GM04503 (cell line): ENCODE results near the gene ASPA.
A peak's percentile ranks its signal among the peaks of the same experiment; 100 is the strongest.
"Not testable (repeated sequence)": the region's sequence is repeated elsewhere in the genome, so short reads cannot be mapped to it uniquely, and the experiment has no call there.

Experiments used
- DNase-seq: peaks from one replicate; pipeline ENCODE4 v3.0.0-alpha.2; 2012; ENCODE audit warnings: low read depth

Gene ASPA

DNA sequence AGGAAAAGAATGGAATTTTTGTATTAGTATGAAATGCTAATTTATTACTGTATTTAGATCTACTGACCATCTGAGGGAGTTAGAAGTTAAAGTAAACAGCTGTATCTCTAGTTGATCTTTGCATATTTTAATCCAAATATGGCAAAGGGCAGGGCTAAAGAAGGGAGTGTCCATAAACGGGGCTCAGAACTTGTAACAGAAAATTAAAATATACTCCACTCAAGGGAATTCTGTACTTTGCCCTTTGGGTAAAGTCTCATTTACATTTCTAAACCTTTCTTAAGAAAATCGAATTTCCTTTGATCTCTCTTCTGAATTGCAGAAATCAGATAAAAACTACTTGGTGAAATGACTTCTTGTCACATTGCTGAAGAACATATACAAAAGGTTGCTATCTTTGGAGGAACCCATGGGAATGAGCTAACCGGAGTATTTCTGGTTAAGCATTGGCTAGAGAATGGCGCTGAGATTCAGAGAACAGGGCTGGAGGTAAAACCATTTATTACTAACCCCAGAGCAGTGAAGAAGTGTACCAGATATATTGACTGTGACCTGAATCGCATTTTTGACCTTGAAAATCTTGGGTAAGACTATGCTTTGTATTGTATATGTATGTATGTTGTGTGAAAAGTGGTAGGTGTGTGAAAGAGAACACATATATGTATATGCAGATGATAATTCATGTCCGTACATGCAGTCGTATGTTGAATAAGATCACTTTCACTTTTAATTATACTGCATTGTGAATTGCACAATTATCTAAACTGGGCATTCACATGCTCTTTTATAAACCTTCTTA lies at the start of gene ASPA:
Gene ASPA, plus strand, starts transcription at position 186 of the 799 bp plus-strand sequence. Its CDS starts 163 bp downstream, at position 349.
- peak; percentile 8 for DNase-seq

DNA sequence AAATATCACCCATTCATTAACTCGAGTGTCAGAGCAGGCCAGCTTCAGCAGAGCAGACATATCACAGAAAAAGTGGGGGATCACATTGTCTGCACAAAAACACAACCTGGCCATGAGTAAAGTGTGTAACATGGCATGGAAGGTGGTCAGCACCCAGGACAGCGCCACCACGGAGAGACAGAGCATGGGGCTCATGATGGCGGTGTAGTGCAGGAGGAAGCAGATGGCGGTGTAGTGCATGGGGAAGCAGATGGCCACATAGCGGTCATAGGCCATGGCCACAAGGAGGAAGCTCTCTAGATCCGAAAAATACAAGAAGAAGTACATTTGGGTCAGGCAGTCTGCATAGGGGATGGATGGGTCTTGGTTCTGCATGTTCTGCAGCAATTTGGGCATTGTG lies 42.6 kb upstream of the ASPA start:
- DNase-seq, result not testable (repeated sequence)

DNA sequence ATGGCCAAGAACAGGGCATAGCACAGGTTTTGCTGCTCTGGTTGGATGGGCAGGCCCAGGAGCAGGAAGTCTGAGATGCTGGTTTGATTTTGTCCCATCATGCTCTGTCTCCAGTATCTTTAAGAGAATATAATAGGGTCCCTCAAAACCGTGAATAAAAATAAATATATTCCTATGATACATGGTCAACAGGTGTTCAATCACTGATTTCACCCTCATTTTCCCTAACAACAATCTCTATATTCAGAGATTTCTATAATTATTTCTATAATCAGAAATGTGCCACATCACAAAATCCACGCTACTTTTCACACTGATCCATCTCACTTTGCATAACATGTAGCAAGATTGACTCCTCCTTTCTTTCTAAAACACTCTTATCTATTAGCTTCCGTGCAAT lies 42.1 kb upstream of the ASPA start, which contains the start of gene OR1E2:
Gene OR1E2, minus strand, starts transcription at position 101 of the 400 bp plus-strand sequence. Its CDS starts 0 bp downstream, at position 101.
- no peak for DNase-seq

- no peak for DNase-seq
These were observed 37.4 kb upstream of the ASPA start for GRCh38 chr17:3438368-3438767.

- DNase-seq, result no peak
These were observed 35.3 kb upstream of the ASPA start for GRCh38 chr17:3440451-3440850.

DNA sequence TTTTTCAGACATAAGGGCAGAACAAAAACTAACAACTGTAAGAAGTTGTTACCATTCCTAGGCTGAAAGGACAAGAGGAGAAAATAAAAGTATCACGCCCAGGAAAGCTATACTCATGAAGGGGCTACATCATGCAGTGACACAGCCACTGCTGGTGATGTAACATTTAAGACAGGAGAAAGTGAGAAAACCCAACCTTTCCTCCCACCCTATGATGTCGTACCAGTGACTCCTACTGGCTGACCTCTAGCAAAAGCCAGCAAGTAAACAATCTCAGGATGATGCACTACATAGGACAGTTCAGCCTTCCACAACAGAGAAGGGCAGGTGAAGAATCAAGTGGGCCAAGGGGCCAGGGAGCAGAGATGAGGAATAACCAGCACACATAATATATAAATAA lies 28.2 kb upstream of the ASPA start:
- no peak for DNase-seq

DNA sequence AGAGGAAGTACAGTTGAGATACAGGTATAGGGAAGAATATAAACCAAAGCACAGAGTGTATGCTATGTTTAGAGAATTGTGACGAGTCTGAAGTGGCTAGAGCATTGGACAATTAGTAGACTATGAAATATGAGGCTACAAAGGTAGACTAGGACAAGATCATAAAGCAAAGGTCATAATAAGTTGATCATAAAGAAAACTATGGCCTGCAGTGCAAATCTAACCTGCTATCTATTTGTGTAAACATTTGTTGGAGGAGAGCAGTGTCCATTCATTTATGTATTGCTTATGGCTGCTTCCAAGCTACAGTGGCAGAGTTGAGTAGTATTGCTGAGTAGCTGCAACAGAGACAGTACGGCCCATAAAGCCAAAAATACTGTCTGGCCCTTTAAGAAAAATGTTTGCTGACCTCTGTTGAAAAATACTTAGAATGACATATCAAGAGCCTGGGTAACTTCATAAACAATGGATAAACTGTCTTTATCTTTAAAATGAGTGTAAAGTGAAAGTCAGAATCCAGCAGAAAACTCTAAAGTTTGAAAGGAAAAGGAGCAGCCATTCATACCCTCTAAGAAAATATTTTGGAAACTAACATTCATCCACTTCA lies 27.6 kb upstream of the ASPA start:
- DNase-seq, result no peak

DNA sequence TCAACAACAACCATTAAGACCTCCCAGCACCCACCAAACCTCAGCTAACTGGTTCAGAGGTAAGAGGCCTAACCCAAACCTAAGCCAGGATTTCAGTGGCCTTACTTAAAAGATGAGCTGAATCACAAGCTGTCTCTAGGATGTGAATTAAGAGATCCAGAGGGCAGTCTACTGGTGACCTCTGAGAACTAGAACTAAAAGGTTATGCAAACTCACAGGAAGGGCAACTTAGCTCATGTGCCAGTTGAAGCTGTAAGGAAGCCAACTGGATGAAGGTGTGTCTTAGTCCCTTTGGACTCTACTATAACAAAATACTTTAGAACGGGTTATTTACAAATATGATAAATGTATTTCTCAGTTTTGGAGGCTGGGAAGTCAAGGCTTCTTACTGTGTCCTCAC lies 9.4 kb upstream of the ASPA start:
- DNase-seq, result not testable (repeated sequence)

DNA sequence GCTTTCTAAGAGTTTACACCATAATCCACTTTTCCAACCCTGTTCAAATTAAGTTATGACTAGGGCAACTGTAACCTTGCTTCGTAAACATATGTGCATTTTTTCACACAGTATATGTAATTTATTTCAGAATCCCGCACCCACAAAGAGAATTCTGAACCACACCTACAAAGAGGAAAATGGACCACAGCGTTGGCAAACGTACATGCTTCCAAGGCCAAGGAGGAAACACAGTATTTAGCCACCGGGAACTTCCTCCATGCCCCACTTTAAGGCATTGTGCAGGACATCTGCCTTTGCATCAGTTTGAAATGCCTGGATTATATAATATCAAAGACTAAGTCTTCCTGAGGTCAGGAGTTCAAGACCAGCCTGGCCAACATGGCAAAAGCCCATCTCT lies 6.3 kb upstream of the ASPA start:
- no peak for DNase-seq

- no peak for DNase-seq
These were observed 4.2 kb upstream of the ASPA start, which contains the start of gene SPATA22 for GRCh38 chr17:3471599-3471998. Gene SPATA22 (minus strand): TSS chr17:3471819. CDS start chr17:3469325, 2,494 bp downstream.

DNA sequence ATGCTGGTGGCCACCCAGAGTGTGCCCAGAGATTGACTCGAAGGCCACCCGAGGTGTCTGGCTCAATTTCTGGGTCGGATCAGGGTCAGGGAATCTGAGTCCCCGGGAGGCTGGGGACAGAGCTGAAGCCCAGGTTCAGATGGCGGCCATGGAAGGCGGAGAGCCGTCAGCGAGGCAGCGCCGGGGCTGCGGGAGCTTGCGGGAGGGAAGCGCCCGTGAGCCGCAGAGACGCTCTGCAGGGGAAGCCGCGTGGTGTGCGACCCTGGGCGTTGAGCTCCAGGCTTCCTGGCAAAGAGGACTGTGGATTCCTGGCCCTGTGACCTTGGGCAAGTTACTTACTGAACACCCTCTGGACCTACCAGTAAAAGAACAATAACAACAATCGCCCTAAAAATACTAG lies 3.7 kb upstream of the ASPA start:
- DNase-seq, result no peak

DNA sequence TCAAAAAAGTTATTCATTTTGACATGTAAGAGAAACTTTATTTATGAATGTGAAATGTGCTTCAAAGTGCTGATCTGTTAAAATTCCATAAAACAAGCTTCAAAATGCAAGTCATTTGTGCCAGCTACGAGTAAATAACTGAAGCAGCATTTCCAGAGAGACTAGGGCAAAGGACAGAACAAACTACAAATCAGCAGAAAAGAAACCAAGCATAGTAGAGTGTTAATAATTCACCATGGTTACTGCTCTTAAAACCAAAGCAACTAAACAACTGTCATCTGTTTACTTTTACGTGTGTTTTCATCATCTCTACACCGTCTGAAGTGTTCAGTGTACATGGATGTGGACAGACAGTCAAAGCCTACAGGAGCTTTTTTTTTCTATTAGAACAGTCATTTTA lies 1.6 kb upstream of the ASPA start:
- peak; percentile 3 for DNase-seq

DNA sequence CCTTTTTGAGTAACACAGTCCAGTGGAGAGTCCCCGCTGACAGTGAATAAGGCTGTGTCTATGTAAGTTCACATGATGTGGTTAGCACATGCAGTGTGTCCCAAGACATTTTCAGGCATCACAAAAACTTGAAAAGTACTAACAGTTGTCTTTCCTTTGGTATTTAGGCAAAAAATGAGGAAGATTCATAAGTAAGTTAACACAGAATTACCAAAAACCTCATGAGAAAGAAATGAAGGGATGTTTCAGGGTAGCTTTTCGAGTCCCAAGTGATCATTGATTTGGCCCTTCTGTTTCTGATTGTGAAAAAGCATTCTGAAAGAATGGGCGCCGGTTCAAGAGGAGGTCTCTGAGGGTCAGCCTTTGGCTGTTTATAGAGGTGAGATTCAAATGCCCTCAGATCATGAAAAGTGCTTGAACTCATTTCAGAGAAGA lies 529 bp upstream of the ASPA start:
- no peak for DNase-seq

DNA sequence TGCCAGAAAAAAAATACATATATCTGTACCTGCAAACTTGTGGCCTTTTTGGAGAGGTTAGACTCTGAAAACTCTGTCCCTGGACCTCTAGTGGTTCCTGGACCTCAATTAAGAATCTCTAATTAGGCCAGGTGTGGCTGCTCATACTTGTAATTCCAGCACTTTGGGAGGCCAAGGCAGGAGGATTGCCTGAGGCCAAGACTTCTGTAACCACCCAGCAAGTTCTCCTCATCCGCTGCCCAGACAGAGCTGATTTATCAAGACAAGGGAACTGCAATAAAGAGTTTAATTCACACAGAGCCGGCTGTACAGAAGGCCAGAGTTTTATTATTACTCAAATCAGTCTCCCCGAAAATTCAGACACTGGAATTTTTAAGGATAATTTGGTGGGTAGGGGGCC lies 4.2 kb downstream of the ASPA start:
- DNase-seq, result no peak

GRCh38 chr17:3482852-3483251 lies 7.1 kb downstream of the ASPA start:
- DNase-seq, result no peak

GRCh38 chr17:3485481-3486068 lies 9.8 kb downstream of the ASPA start:
- DNase-seq, result no peak

DNA sequence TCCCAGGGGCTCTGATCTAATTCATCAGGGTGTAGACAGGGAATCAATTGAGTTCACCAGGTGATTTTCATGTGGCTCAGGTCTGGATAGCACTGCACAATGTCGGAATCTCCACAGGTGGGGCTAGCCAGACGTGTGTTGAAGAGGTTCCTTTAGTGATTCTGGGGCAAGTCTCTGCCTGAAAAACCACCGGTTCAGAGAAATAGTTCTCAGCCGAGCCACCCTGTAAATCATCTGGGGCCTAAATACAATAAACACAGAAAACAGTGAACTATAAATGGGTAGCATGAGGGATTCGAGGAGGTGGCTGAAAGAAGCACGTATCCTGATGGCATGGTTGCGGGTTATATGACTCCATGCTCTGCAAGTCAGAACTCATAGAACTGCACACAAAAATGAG lies 21.3 kb downstream of the ASPA start:
- DNase-seq, result no peak

DNA sequence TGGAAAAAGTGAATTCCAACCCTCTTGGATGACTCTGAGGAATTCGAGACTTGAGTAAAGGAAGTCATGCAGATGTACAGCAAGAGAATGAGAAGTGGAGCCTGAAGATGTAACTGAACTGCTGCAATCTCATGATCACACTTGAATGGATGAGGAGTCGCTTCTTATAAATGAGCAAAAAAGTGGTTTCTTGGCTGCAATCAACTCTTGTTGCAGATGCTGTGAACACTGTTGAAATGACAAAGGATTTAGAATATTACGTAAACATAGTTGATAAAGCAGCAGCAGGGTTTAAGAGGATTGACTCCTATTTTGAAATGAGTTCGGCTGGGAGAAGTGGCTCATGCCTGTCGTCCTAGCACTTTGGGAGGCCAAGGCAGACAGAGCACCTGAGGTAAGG lies 25.5 kb downstream of the ASPA start:
- no peak for DNase-seq

DNA sequence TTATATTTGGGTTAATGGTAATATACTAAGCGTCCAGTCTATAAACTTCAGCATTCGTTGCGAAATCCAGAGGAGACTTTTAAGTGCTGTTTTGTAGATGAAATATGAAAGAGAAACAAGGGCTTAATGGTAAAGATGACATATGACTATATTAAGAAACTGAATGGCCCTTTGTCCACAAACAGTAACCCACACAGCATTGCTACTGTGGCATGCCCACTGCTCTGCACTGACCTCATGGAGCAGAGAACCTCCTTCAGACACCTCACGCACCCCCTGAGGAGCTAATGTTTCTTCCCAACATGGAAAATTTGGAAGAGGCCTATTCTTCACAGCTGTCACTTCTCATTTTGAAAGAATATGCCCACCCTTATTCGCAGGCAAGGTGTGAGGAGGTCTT lies 26.7 kb downstream of the ASPA start:
- DNase-seq, result no peak

DNA sequence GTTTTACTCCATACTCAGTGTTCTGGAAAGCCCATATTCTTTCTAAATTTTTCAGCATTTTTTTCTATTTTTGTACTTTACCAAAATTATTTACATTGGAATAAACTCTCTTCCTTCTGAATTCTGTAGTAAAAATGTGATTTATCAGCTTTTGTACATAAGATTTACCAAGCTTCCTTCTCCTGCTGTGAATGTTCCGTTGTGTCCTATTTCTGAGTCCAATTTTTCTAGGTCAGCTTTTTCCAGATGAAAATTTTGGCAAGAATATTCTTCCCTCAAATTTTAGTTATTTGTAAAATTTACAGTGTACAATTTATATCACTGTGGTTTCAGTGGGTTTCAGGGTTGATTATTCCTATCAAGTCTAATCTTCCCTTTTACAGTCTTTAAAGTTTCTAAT lies 27.5 kb downstream of the ASPA start:
- DNase-seq, result no peak

DNA sequence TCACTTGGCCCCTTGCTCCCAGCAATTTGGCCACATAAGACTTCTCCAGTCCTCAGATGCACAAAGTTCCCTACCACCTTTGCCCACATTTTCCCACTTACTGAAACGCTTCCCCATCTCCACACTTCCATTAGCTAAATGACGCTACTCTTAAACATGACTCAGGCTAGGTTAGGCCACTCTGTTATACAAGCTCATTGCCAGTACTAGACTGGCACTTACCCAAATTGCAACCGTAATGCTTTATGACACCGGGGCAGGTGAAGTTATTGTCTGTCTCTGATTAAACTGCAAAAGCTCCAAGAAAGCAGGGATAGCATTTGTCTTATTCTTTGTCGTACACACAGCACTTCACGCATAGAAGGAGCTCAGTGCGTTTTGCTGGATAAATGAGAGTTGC lies 29.2 kb downstream of the ASPA start:
- DNase-seq, result no peak

DNA sequence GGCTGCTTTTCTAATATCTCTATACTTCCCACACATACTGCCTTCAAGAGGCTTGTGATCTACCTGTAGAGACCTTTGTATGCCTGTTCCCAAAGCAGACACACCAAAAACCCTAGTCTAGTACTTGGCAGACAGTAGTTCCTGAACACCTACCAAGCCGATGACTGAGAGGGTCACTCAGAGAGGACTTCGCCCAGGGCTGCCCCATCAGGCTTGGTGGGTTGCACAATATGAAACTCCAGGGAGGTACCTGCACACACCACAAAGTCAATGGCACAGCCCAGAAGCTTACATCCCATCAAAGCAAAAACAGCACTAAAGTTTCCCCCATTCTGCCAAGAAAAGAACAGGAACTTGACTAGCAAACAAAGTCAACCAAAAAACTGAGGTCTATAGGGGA lies 30.3 kb downstream of the ASPA start:
- DNase-seq, result no peak

DNA sequence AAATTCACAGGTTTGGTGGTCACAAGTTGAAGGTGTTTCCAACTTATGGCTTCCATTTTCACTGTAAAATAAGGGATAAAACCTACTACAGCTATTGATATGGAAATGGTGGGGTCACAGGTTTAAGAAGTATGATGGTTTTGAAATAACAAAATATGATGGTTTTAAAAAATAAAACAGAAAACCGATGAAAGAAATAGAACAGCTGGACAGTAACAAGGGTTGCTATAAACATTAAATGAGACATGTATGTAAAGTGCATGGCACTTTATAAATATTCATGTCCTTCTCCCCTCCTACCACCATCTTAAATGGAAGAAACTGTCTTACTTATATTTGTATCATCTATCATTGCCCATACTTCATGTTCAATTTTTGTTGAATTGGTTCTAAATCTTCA lies 31.3 kb downstream of the ASPA start:
- no peak for DNase-seq
